ENCODE results near the gene ALG14.

GRCh38 chr1:95097426-95097825 is 24.7 kb upstream of the ALG14 start:
- TF ChIP-seq EZH2phosphoT487 (IDR thresholded peaks at IDR 0.05) = no peak
- TF ChIP-seq, protein P1, sequence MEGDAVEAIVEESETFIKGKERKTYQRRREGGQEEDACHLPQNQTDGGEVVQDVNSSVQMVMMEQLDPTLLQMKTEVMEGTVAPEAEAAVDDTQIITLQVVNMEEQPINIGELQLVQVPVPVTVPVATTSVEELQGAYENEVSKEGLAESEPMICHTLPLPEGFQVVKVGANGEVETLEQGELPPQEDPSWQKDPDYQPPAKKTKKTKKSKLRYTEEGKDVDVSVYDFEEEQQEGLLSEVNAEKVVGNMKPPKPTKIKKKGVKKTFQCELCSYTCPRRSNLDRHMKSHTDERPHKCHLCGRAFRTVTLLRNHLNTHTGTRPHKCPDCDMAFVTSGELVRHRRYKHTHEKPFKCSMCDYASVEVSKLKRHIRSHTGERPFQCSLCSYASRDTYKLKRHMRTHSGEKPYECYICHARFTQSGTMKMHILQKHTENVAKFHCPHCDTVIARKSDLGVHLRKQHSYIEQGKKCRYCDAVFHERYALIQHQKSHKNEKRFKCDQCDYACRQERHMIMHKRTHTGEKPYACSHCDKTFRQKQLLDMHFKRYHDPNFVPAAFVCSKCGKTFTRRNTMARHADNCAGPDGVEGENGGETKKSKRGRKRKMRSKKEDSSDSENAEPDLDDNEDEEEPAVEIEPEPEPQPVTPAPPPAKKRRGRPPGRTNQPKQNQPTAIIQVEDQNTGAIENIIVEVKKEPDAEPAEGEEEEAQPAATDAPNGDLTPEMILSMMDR (IDR thresholded peaks at IDR 0.05) = no peak

Measured in neural progenitor cell (in vitro differentiated cells).